ENCODE measurements around the gene RNU7-1.

GRCh38 chr12:6914246-6914946 lies 29.2 kb upstream of the RNU7-1 start, which contains the start of gene ENO2:
- TF ChIP-seq CTCF (IDR thresholded peaks at IDR 0.05; ENCODE audit: insufficient read depth, low read length, poor library complexity, severe bottlenecking): no peak
- TF ChIP-seq EZH2phosphoT487 (conservative IDR thresholded peaks at IDR 0.05; ENCODE audit: low read length): no peak
